GM04503 (cell line): ENCODE data around the gene CAMK2B.

Experiments
- DNase-seq: peaks from one replicate; pipeline ENCODE4 v3.0.0-alpha.2; 2012; ENCODE audit warnings: low read depth

Gene CAMK2B

DNA sequence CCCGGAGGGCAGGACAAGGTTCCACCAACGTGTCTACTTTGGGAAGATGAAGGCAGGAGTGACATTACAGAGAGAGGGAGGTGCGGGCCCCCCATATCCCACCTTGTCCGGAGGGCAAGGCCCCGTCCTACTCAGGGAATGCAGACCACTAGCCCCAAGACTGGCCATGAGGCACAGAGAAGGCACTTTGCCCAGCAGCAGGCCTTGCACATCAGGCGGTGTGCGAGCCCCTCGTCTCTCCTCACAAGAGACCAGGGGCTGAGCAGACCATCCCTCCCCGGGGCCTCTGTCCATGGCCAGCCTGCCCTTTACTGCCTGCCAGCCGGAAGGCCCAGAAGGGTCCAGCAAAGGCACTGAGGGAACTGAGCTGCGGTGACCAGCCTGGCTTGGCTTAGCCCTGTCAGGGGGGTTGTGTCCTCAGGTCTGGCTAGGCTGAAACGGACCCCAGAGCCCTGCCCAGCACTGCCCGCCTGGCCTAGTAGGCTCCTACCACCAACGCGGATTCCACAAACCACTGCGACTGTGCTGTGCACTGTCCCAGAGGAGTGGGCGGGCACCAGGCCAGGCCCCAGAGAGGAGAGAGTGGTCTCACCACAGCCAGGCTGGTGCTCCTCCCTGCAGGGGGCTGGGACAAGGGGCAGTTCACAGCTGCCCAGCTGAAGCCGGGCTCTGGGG lies 16.7 kb downstream of the CAMK2B start:
- DNase-seq, result no peak

DNA sequence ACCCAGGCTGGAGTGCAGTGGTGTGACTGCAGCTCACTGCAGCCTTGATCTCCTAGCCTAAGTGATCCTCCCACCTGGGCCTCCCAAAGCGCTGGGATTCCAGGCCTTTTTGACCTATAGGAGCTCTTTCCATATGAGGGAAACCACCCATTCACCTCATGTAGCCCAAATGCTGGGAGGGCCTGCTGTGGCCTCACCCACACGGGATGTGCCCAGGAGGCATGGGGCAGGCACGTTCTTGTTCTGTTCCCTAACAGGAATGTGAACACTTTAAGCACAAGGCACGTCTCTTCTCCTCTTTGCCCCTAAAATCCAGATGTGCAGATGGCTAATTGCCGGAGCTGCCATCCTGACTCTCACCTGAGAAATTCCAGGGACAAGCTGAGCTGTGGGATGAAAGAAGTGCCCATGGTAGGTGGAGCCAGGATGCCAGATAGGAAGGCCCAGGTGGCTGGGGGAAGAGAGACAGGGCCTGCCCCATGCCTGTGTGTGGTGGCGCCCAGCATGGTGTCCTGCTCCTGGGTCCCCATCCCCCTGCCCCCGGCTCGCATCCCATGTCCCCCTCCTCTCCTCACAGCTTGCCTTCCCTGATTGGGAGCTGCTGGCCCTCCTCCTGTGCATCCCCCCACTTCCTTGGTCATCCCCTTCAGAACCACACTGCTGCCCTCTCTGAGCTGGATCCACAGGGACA lies 17.3 kb downstream of the CAMK2B start:
- no peak for DNase-seq

DNA sequence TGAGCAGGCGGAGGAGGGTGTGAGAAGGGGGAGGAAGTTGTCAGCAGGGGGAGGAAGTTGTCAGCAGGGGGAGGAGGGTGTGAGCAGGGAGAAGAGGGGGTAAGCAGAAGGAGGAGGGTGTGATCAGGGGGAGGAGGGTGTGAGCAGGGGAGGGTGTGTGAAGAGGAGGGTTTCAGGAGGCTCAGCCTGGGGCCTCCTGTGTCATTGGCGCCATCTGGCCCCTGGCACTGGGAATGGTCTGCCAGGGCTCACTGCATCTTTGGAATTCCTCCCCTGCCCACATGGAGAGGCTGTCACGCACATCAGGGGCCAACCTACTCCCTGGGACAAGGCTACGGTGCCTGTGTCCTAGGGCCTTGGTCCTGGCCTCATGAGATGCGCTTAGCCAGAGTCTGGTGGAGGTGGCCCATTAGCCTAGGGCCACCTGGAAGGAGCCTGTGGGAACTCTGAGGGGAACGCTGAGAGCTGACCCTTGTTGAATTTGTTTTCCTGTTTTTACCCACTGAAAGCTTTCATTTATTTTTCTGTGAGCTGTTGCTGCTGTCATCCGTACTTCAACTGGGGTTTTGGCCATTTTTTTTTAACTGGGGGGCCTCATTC lies 18.0 kb downstream of the CAMK2B start:
- peak; percentile 14 for DNase-seq

DNA sequence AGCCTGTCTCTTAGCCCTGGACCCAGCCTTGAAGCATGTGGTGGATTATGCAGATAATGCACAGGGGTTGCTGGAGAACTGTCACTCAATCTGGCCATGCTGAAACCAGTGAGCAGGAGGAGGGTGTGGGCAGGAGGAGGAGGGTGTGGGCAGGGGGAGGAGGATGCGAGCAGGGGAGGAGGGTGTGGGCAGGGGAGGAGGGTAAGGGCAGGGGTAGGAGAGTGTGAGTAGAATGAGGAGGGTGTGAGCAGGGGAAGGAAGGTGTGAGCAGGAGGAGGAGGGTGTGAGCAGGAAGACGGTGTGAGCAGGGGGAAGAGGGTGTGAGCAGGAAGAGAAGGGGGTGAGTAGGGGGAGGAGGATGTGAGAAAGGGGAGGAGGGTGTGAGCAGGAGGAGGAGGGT lies 18.8 kb downstream of the CAMK2B start:
- no peak for DNase-seq

DNA sequence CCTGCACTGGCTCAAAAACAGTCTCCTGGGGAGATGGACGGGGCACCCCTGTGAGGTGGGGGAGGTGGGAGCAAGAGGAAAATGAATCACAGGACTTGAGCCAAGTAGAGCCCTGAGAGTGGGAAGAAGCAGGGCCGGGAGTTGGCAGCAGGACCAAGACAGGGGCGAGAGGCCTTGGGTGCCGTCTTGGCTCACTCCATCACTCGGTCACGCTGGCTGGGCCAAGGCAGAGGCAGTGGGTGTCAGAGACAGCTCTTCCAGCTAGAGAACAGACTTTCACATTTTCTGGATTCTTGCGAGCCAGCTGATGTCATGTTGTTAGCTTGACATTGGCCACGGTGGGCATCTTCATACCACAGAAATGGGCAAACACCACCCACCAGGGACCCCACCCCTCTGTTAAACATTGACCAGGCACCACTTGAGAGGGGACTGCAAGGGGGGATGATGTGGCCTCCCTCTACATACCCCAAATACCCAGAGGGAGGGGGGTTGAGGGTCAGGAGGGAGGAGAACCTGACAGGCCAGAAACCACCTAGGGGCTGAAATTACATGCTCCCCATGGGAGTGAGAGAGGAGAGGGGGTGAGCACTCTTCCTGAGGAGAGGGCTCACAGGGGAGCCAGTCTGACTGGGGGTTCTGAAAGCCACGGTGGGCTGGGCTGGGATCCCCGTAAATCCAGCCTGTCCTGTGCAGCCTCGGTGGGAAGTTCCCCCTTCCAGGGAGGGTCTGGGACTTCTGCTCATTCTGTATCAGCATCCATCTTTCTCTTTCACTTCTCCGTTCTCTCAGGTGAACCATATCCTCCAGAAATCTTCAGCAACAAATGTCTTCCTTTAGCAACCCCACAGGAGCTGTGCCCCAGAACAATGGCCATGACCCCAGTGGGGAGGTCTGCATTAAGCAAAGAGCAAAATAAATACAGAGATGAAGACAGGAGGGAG lies 19.6 kb downstream of the CAMK2B start:
- no peak for DNase-seq

DNA sequence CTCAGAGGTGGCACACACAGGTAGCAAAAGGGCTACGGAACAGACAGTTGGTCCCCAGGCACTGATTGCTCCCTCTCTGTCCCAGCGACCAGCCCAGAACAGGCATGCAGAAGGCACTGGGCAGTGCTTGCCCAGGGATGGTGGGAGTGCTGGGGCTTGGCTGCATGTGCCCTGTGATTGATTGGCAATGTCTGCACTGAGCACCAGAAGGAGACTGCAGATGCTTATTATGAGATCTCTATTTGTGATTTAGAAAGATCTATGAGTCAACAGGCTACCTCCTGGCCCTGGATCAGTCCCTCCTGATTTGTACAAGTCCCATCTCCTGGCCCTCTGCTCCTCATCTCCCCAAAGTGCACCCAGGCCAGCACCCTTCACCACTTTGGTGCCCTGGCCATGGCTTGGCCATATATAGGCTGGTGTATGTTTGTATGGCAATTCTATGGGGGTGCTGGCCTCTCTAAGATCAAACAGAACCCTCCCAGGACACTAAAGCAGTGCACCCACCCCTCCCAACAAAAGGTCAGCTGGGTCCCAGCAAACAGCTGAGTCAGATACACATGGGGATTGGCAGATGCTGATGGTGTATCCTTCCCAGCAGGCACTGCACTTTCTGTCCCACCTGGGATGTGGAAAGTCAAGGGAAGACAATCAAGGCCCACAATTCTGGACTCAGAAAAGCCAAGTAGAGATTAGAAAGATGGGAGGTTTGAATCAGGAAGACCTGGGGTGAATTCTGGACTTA lies 30.9 kb downstream of the CAMK2B start:
- no peak for DNase-seq

DNA sequence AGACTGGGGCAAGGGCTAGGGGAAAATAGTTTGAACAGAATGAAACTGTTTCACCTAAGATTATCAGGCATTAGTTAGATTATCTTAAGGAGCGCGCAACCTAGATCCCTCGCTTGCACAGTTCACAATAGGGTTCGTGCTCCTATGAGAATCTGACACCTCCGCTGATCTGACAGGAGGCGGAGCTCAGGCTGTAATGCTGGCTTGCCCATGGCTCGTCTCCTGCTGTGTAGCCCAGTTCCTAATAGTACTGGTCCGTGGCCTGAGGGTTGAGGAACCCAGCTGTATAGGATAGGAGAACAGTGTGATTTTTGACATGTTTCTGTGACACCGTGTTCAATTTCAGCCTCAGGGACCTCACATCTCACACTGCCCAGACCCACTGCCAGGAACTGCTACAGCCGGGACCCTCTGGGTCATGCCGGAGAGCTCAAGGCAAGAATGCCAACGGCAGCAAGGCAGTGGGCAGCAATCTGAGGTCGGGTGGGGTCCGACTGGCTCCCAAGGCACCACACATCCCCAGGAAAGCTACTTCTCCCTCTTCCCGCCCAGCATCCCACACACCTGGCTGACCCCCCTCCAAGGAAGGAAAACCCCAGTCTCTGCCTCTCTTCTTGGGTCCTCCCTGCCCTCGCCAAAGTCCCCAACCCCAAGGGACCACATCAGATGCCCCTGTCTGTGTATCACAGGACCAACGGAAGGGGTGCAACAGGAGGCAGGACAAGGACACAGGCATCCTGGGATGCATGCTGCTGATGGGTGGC lies 31.7 kb downstream of the CAMK2B start:
- DNase-seq, result no peak

DNA sequence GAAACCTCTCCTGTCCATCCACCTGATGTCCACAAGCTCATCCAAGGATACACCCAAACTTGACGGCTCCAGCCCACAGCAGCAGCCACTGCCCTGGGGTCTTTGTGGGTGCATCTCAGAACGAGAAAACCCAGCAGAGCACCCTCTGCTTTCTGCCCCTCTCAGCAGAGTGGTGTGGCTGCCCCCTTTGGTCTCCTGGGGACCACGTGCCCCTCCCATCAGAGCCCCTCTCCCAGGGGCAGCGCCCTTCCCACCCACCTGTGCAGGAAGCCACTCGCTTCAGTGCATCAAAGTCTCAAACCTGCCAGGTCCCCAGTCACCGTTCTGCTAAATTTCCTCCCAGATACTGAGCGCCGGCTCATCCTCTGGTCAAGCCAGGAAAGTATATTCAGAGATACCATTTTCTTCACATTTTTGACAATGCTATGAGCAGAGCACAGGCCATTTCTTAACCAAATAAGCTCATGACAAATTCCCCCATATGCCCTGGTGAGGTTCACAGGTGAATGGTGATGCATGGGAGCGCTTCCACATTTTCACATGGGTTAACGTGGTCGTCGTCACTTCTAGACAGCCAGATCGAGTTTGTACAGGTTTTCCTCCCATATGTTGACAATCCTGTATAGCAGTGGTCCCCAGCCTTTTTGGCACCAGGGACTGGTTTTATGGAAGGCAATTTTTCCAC lies 32.4 kb downstream of the CAMK2B start:
- DNase-seq, result no peak

DNA sequence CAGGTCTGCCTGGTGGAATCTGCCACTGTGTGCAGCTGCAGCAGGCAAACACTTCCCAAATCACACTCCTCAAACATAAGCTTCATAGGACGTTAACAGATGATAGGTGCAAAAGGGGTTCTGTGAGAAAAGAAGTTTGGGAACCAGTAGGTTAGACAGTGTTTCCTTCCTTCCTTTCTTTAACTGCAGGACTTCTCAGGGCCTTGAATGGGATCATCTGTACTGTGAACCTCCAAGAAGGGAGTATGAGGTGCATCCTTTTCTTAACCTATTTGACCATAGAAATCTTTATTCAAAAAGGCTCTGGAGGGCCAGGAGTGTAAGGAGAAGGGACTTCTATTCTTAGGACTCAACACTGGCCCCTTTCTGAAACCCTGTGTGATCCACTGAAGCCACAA lies 33.0 kb downstream of the CAMK2B start:
- DNase-seq, result no peak

DNA sequence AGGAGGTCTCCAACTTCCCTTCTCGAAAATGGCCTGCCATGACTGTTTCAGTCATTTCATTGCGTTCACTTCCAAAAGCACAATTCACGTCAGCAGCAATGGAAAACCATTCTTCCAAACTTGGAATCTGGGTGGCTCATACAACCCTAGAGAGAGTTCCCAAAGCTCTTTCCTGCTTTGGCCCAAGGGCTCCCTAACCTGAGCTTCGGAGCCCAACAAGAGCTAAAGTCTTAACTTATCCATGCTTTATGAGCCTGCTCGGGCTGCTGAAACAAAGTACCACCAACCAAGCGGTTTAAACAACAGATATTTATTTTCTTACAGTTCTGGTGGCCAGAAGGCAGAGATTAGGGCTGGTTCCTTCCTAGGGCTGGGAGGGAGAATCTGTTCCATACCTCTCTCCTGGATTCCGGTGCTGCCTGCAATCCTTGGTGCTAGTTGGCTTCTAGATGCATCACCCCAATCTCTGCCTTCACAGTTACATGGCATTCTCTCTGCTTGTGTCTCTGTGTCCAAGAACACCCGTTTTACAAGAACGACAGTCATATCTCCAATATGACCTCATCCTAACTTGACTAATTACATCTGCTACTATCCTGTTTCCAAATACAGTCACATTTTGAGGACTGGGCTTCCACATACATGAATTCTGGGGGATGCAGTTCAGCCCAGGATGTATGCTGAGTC lies 33.5 kb downstream of the CAMK2B start:
- no peak for DNase-seq

DNA sequence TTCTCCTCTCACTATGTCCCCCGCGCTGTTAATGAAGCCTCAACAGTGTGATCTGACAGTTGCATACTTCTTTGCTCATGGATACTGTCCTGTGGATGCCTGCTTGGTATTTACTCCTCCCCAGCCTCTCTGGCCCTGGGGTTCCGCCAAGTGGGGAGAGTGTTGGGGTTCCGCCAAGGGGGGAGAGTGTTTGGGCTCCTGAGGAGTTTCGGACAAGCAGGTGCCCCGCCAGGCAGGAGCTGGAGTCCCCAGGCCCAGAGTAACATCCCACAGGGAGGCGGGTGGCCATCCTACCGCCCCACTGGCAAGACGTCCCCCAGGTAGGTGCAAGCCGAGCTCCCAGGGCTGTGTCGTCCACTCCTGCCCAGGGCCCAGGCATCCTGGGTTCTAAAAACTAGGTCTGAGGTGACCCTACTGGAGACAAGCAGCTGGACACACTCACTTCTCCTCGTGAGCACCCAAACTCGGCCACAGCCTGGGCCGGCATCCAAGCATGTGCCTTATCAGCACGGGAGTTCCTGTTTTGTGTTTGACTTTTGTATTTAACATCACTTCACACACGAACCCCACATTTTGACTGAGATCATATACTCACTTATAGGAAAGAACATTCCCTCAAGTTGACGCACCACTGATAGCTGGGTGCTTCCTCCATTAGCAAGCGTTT lies 34.2 kb downstream of the CAMK2B start:
- DNase-seq, result no peak

DNA sequence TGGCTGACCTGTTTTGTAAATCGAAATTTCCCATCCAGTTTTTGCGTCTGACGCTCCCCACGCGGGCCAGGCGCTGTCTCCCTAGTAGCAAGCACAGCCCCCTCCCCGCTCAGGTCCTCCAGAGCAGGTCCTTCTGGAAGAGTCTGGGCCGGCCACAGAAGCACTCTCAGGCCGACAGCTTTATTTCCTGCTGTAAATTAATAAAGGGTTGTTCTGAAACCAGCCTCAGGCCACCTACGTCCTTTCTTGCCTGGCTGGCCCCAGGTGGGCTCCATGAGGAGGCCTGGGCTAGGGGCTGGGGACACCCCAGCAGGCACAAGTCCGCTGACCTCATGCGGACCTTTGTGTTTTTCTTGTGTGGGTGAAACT lies 35.2 kb downstream of the CAMK2B start:
- DNase-seq, result no peak

DNA sequence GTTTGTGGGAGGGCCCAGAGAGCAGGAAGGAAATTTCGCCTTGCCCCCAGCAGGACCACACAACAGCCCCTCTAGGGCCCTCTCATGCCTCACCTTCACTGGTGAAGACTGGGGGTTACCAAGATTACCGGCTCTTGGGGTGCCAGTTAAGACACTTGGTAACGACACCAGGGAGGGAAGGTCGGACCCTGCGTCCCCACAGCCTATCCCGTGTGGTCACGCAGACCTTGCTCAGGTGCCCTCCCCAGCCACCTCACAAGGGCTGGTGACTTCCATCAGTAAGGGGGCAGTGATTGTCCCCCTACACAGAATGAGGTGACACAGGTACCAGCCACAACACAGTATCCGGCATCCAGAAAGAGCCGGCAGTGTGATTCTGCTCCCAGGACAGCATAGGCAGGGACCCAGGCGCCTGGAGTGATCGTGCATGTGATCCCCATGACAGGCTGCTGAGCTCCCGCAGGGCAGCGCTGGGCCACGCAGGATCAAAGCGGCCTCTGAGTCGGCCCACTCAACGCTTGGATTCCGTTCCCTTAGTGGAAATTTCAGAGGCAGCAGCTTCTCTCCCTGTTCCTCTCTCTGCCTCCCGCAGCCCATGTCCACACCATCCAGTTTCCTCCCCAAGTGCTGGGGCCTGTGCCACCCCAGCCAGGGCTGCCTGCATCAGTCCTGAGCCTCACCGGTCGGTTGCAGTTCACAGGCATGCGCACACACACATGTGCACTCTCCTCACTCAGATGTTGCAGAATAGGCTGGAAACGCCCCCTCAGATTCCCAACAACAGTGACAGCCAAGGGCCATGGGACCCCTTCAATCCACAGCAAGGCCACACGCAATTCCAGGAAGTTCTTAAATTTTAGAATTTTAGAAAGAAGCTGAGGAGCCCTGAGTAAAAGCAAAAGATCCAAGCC lies 35.8 kb downstream of the CAMK2B start:
- no peak for DNase-seq

DNA sequence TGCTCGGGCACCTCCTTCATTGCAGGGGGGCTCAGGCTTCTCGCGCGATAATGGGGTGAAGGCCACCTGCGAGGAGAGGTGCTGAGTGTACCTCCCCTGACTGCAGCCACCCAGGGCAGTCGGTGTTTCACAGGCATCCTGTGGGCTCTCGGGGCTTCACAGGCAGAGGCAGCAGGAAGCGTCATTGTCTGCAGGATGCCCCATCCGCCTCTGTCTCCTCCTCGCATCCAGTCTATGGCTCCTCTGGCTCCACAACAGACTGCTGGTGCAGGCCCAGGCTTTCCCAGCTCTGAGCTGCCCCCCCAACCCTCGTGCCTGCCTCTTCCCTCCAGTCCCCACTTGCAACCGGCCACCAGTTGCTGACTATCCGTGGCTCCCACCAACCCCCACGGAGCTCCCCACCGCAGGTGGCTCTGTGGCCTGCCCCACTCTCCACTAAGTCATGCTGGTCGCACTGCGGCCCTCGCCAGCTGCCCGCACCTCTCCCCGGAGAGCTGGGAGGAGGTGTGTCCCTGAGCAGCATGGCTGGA lies 36.5 kb downstream of the CAMK2B start:
- DNase-seq, result no peak

DNA sequence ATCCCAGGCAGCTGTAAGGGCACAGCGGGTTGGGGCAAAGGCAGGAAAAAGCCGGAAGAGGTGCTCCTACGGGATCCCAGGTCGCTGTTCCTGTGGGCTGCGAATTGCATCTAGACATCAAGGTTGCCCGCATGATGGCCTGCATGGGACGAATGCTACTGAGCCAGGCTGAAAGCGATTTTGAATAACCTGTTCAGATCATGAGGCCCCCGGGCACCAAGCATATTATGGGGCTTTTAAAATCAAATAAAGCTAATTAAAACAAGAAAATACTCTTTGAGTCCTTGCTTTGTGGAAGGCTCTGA lies 37.1 kb downstream of the CAMK2B start:
- DNase-seq, result no peak

DNA sequence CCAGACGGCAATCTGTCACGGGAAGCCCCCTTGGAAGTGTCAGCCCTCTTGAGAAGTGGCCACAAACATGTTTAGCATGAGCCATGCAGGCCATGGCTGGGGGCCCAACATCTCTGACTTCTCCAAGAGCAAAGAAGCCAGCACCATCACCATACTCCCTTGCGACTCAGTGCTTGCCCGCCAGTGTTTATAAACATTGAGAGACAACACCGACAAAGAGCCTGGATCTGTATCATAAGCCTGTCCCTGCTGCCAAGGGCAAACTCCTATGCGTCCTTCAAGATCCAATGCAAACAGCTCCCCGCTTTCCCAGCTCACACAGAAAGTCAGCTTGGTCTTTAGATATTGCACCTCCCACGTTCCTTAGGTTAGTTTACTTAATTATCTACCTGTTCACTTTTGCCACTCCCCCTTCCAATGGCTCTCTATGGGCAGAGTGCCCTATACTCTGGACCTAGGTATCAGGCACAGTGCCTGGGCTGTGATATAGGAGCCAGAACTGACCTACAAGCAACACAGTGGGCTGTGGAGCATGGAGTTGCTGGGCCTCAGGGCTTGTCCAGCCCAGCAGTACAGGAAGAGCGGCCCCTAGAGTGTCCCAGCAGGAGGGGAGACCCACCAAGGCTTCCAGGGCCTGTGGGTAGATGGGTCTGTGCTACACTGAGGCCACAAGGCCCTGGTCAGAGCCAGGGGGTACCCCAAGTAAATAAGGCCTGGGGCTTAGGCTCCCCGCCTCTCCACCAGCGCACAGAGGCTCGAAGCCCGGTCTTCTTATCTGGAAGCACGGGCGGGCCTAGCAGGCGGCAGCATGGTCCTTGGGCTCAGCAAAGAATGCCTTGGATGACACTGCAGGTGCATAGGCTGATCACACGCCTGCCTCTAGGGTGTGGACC lies 37.7 kb downstream of the CAMK2B start:
- DNase-seq, result no peak
